Transverse colon (tissue), 3 donors: ENCODE results near the gene RASL10B.

Experiments
- EP300 ChIP-seq: sonication (generic); formaldehyde crosslinking; IDR thresholded peaks from one replicate; pipeline ENCODE4 v1.6.1; 2017; ENCODE audit warnings: antibody characterized with exemption, low read depth
- TF ChIP-seq, protein P1 (sequence below), 5 experiments: fragments of 200-600 bp in 3 of 5; fragments of 450-650 bp in 2 of 5; sonication (generic) in 3 of 5; IDR thresholded peaks; 1 replicate in 2 of 5; 2 replicates in 3 of 5; pipeline ENCODE4 v1.5.1; 2016 to 2017; ENCODE audit warnings: antibody characterized with exemption in 5 of 5, inconsistent platforms in 3 of 5, mild to moderate bottlenecking in 2 of 5, moderate library complexity in 1 of 5

GRCh38 chr17:35713069-35713728 is 18.2 kb upstream of the RASL10B start:
- TF ChIP-seq, protein P1, sequence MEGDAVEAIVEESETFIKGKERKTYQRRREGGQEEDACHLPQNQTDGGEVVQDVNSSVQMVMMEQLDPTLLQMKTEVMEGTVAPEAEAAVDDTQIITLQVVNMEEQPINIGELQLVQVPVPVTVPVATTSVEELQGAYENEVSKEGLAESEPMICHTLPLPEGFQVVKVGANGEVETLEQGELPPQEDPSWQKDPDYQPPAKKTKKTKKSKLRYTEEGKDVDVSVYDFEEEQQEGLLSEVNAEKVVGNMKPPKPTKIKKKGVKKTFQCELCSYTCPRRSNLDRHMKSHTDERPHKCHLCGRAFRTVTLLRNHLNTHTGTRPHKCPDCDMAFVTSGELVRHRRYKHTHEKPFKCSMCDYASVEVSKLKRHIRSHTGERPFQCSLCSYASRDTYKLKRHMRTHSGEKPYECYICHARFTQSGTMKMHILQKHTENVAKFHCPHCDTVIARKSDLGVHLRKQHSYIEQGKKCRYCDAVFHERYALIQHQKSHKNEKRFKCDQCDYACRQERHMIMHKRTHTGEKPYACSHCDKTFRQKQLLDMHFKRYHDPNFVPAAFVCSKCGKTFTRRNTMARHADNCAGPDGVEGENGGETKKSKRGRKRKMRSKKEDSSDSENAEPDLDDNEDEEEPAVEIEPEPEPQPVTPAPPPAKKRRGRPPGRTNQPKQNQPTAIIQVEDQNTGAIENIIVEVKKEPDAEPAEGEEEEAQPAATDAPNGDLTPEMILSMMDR (IDR thresholded peaks at IDR 0.05), result no peak
- no peak for TF ChIP-seq EP300
